HPDE6-E6E7 (cell line): ENCODE results near the gene HOXB4.

Experiments used
- DNase-seq: peaks from one replicate; pipeline ENCODE4 v3.0.0; 2011; ENCODE audit warnings: missing footprints; ENCODE audit errors: extremely low spot score

HOXB4 gene

DNA sequence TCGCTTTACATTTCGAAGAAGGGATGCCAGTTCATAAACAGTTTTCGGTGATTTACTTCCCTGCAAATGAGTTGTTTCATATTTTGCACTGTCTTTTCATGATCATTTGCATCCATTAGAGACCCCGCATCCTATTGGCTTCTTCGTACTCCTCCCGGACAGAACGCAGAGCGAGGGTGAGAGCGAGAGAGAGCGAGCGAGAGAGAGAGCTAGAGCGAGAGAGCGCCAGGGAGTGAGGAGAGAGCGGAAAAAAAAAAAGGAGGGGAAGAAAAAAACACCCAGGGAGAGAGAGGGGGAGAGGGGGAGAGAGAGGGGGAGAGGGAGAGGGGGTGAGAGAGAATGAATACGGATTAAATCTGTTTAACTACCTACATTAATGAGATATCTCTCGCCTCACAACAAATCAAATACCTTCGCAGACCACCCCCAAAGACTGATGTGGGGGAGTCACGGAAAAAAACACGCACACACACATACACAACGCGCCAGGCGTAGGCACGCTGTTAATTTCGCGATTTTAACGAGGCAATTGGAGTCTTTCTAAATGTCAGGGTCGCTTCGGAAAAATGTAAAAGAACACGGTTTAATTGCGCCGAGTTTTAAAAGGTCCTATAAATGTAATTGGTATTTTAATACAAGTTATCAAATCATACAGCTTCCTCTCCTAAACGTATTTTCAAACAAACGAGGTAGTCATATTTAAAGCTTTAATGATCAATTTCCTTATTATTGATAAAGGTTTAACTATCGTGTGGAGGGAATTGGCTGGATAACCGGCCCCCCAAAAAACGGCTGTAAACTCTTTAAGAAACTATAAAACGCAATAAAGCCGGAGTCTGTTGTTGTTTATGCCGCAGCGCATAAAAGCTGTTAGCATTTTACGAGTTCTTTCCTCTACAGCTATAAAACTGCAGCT is 37.2 kb upstream of the HOXB4 start, which contains the start of gene HOXB8:
TSS of gene HOXB8 (minus strand) at position 246 of the 916 bp plus-strand sequence. CDS start 588 bp downstream, outside the sequence.
- no peak for DNase-seq

DNA sequence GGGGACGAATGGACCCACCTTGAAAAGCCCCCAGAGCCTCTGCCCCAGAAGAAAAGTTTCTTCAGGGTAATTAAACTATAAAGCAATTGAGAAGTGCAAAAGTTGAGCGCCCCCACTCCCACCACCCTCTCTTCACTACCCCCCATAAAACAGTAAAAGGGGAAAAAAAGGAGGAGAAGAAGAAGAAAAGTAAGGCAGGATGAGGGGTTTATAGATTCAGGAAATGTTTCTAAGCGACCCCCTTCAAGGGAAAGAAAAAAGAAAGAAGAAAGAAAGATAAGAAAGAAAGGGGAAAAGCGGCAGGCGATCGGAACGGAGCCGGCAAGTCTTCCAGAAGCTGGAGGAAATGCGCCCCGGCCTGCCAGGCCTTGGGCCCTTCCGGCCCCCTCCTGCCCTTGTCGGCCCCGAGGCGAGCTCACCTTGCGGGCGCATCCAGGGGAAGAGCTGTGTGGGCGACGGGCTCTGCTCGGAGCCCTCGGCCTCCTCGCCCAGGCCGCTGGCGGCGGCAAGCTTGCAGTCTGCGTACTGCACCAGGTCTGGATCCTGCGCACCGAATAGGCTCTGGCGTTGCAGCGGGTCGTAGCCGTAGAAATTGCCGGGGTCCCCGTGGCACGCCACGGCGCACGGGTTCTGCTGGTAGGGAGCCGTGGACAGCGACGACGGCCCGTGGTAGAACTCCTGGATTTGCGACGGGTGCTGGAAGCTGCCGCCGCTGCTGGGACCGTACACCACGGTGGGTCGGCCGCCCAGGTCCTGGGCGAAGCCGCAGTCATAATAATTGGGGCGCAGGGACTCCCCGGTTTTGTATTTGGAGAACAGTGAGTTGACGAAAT is 35.9 kb upstream of the HOXB4 start:
- no peak for DNase-seq

DNA sequence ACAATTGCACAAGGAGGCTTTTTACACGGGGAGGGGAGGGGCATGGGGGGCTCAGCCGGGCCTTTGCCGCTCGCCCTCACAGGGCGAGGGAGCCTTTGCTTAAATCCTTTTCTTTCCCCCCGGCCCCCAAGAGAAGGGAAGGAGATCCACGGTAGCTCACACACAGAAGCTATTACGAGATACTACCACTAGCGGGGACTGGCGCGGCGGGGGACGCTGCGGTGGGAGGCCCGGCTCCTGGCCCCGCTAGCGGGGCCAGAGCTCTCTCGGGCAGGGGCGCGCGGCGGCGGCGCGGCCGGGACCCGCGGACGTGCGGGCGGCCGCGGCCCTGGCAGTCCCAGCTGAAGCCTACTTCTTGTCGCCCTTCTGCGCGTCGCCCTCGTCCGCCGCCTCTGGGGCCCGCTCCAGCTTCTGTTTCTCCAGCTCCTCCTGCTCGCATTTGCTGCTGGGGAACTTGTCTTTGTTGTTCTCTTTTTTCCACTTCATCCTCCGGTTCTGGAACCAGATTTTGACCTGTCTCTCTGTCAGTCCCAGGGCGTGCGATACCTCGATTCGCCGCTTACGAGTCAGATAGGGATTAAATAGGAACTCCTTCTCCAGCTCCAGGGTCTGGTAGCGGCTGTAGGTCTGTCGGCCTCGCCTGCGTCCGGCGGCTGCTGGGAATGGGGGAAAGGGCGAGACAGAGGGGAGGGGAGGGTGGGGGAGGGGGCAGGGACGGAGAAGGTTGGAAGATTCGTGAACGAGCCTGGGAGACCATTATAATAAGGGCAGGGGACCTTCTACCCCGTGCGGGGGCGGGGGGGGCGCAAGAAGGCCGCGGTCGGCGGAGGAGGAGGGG is 34.9 kb upstream of the HOXB4 start:
- DNase-seq = no peak

DNA sequence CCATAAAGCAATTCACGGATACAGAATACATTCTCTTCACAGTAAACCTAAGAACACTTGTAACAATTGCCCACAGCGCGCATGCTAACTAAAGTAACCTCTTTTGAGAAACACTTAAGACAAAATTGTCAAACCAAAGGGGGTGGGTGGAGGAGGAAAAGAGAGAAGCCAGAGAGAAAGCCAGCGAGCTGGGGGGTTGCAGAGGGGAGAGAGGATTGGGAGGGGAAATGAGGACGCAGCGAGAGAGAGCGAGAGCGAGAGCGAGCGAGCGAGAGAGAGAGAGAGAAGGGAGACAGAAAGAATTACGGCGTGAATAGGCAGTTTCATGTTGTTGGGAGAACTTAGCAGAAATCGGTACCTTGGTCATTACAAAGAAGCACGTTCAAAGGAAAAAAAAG is 34.3 kb upstream of the HOXB4 start:
- DNase-seq = no peak

DNA sequence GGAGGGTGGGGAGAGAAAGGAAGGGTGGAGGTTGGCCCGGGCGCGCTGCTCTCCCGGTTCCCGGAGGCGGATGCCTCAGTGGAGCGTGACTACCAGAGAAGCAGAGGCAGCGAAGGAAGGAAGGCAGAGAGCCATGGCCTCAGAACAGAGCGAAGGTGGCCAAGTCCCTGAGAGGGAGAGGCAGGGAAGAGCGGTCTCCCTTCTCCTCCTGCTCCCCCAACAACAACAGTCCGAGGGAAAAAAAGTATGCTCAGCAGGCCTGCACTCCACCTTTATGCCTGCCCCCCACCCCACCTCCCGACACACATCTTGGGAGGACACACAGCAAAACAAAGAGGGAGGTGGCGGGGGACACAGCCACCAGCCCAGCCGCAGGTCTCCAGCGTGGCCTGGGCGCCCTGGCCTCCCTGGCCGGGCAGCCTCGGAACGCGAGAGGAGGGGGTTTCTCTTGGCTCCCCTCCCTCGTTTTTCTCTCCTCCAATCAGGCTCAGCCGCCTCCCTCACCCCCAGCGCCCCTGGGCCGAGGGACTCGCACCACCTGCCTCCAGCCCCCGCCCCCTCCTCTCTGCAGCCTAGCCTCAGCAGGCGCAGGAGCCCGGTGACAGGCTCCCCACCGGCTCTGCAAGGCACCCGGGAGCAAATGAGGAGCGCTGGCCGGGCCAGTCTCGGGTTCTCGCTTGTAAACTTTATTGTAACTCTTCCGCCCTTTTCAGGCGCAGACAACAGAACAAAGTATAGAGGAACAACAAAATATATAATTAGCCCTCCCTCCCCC is 33.7 kb upstream of the HOXB4 start:
- no peak for DNase-seq

DNA sequence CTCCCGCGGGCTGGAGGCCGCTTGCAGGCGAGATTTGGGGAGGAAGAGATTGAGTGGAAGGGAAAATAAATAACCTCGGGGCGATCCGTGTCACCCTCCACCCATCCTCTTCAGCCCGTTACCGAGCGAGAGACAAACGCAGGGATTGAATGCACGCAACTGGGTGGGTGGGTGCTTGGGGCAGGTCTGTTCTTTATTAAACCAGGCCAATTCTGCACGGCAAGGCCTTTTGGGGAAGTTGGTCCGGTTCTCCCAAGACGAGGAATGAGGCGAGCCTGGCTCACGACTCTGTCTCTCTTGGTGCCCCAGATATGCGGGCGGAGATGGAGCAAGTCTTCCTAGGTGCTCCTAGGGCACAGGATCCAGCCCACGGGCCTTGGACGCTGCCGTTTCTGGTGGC is 33.1 kb upstream of the HOXB4 start:
- no peak for DNase-seq

DNA sequence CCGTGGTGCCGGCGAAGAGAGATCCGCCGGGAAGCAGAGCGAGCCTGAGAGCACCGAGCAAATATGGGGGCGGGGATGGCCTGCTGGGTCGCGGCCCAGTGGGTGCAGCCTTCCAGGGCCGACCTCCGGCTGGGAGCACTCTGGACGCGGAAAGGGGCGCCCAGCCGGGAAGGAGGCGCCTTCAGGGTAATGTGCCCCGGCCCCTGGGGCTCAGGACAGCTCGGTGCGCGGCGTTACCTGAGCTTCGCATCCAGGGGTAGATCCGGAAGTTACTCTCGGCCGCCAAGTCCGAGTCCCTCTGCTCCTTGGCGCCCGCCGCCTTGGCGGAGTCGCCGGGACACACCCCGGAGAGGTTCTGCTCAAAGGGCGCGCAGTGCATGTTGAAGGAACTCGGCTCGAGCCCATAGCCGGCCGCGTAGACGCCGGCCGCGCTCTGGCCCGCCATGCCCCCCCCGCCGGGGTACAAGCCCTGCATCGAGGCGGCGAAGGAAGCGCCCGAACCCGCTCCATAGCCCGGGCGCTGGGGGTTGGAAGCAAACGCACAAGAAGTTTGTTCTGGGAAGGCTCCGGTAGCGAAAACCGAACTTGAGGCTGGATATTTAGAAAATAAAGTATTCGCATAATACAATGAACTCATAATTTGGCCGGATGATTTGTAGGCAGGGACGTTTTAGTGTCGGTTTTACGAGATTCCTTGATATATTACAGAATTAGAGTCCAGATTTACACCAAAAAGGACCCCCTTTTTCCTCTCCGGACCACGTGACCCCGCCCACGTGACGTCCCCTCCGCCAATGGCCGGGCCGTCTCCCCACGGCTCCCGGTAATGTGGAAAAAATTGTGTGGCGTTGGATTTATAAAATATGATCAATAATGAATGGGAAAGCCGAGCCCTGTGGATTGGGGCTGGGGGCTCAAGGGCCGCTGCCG is 32.4 kb upstream of the HOXB4 start, which contains the start of gene HOXB7:
TSS of gene HOXB7 (minus strand) at position 736 of the 930 bp plus-strand sequence. CDS start at position 637, 99 bp downstream.
- DNase-seq = no peak

DNA sequence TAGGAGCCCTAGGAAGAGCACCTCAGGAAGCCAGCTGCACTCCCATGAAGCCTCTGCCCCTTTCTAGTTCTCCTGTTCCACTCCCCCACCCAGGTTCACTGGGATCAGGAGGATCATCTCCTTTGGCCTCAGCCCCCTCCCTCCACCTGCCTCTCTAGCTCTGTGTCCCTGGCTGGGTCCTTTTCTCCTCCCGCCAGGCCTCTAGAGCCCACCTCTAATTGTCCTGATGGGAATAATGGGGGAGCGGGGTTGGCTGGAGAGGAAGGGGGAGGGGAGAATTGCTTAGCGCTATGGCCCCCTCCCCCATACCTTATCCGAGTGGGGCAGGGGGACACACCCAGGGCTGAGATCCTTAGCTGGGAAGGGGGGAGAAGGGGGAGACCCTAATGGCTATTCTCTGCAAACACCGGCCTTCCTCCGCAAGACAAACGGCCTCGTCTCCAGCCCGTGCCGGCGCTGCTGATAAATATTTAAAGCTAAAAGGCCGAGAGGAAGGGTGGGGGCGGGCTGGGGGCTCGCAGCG is 31.7 kb upstream of the HOXB4 start:
- no peak for DNase-seq

DNA sequence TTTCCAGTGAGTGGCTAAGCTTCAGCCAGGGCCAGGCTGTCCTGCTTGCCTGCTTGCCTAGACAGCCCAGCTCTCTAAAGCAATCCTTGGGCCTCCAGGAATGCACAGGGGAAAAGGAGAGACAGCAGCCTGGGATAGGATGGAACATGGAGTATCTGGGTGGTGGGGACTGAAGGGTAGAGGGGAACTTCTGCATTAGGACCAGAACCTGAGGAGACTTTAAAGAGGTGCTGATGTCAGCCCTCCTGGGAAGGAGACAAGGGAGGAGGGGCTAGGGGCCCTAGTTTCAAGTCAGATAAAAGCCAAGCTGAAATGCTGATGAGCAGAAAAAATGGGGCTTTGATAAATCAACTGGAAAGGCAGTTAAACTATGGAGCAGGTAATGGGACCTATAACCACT is 30.9 kb upstream of the HOXB4 start:
- no peak for DNase-seq

DNA sequence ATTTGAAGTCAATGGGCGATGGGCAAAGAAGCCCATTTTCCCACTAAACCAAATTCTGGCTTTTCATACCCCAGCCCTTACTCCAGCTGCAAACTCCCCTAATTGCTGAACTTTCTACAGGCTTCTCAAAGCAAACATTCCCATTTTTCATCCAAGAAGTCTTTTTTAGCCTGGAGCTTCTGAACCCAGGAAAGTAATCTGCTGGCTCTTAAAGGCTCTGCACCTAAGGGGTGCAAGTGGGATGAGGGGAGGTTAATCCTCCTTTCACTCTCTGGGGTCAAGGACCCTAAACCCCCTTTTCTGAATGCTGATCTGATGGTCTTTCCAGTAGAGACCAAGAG is 30.3 kb upstream of the HOXB4 start:
- DNase-seq = no peak

DNA sequence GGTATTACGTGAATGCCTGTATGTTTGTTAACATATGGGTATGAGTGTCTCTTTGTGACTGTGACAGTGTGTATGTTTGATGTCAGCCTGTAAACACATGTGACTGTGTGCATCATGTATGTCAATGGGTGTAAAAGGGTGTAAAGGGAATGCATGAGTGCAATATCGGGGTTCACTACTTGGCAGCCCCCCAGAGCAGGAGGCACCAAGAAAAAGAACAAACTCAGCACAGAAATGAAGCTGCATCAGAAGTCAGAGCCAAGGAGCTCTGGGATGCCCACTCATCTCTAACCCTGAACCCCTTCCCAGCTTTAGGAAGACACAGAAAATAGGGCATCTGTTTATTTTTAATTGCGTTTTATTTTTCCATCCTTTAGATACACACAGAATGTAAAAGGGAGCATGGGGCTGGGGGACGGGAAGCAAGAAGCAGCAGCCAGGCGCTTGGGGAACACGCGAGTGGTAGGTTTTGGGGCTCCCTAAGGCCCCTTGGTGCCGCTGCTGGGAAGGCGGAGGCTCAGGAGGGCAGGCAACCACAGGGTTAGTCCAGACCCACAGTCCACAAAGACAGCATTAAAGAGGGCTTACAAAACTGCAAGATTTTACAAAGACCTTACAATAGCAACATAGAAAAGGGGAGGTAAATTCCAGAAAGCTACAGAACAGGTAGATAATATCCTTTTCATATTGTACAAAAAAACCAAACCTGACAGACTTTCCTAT is 28.9 kb upstream of the HOXB4 start:
- DNase-seq = no peak

DNA sequence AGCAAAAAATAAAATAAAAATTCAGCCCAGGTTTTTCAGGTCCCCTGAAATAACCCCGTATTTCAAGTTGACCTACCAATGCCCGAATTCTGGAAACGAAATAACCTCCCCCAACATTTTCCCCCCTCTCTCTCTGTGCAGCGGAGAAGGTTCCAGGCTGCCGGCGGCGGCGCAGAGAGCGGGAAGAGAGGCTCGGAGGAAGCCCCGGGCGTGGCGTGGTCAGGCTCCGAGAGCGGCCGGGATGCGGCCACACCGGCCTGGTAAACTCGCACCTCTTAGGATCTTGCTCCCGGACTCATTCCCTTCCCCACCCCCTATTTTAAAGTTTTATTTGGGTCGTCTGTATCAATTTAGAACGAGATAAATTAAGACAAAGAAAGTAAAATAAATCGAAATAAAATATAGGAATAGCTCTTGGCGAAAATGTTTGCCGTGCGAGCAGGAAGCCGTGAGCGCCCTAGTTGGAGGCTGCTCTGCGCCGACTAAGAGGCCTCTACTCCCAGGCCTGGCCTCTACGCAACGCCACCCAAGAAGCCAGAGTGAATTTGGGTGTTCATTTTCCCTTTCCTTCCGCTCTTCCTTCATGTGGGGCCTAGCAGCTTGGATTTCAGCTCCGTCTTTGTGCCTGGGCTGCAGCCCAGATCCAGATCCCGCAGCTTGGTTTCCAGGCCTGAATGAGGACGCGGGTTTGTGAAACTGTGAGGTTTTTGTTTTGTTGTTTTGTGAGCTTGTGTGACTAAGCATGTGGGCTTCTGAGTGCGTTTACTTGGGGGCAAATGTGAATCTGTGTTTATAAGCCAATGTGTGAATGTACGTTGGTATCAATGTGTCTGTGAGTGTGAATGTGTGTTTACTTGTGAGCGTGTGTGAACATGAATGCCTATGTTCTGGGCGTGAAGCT is 28.1 kb upstream of the HOXB4 start:
- DNase-seq = no peak

DNA sequence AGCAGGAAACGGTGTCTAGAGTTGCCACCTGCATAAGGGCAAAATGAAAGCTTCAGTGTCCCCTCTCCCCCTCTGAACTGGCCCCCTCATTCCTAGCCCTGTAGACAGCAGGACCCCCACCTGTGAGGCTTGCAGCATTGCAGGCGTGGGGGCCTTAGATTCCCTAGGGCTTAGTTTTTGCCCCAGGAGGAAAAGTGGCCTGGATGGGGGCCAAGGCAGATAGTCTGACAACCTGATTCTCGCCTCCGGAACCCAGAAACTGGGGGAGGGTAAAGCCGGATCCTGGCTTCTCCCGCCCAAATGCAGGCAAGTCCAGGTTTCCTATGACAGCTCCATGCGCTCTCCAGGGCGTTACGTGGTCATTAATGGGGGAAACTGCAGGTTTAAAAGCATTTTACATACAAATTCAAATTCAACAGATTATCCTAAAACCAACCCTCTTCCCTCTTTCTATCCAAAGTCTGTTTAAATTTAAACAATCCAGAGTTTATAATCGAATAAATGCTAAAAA is 27.3 kb upstream of the HOXB4 start:
- DNase-seq = no peak

DNA sequence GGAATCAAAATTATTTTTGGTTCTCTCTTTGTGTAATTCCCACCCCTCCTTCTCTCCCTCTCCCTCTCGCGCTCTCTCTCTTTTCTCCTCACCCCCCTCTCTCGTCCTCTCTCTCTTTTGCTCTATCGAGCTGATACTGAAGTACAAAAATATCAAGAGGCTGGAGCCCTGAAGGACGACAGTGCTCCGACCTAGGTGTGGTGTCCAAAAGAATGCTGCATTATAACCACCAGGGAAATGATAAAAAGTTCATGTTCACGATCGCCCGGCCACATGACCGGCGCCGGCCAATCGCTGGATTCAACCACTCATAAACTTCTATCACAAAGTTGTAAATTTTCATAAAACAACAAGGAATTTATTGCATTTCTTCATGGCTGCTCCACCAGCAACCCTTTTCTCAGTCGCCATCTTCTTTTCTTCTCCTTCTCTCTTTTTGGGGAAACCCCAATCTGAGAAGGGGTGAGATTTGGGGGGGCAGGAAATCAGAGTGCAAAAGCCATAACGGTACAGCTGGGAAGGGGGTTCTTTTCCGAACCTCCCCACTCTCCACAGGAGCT is 26.7 kb upstream of the HOXB4 start, which contains the start of gene HOXB6:
TSS of gene HOXB6 (minus strand) at position 217 of the 560 bp plus-strand sequence. CDS start 6,836 bp downstream, outside the sequence.
- no peak for DNase-seq

DNA sequence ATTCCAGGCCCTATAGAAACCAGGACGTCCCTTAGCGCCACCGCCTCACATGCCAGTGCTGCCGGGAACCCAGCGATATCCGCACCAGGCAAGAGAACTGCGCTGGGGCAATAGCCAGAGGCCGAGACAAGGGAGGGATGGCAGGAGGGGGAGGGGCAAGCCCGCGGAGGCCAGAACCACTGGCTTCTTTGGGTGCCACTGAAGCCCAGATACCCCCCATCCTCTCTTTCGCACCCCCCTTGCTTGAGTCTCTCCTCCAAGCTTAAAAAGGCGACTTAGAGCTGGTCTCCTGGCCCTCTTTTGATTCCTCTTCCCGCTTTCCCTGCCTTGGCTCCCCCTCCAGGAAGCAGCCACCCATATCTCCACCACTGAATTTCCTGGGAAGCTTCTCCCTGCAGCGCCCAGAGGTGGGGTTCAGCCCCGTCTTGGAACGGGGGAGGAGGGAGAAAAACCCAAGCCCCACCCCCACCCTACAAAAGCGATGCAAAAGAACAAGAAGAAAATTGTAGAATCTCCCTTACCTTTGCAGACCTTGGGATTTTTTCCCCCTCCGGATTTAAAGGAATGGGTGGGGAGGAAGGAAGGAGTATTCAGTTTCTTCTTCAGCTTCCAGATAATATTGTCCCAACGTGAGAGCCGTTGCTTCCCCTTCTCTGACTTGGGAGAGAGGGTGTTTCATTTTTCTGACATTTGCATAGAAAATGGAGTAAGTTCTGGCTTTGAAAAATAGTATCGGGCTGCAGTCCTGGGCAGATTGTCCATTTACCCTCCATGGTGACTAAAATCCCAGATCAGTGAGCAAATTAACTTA is 26.0 kb upstream of the HOXB4 start:
- DNase-seq = no peak
